Measurements from ENCODE around the gene URI1. TPM values are rescaled to one million over a fixed set of nuclear protein-coding genes. Genes with fewer than 3 reads are reported as not detected.

URI1 gene
- 10 to 100 TPM; 19.3 to 68.3 (median 43.6) TPM for total RNA-seq

GRCh38 chr19:29941828-29942403 is at the start of gene URI1:
URI1 (plus strand) TSS chr19:29942239; CDS start chr19:29942548, 309 bp downstream.
- peak; percentile 39 for DNase-seq

DNA sequence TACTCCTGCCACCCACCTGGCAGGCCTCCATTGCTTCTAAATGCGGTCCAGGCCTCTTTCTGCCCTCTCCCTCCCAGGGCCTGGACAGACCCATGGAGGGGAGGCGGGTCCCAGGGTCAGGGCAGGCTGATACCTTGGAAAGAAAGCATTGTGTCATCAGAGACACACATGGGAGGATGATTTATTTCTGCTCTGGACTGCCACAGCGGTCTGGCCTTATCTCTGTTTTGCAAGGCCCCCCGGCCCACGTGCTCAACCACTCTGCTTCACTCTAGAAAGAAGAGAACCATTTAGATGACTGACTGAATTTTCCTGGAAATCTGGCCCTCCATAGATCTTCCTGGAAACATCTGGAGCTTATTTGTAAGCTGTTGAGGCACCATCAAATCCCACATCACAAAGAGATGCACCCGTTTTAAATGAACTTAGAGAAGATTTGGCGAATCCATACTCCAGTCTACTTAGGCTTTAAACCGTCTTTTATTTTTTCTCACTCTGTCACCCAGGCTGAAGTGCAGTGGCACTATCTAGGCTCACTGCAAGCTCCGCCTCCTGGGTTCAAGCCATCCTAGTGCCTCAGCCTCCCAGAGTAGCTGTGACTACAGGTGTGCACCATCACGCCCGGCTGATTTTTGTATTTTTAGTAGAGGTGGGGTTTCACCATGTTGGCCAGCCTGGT is 48.3 kb upstream of the URI1 start:
- peaks cover 0 to 5% (median 0%) of the 10 kb centered on the region in 4 donors for H3K27me3 ChIP-seq
- H3K4me3 ChIP-seq: no peak overlapping the region
- 69 to 74% methylated on average over 9 to 10 of the region's 11 CpGs for WGBS, 2 donors
- no peak for TF ChIP-seq POLR2A (IDR thresholded peaks at IDR 0.05)
- TF ChIP-seq, protein P1, sequence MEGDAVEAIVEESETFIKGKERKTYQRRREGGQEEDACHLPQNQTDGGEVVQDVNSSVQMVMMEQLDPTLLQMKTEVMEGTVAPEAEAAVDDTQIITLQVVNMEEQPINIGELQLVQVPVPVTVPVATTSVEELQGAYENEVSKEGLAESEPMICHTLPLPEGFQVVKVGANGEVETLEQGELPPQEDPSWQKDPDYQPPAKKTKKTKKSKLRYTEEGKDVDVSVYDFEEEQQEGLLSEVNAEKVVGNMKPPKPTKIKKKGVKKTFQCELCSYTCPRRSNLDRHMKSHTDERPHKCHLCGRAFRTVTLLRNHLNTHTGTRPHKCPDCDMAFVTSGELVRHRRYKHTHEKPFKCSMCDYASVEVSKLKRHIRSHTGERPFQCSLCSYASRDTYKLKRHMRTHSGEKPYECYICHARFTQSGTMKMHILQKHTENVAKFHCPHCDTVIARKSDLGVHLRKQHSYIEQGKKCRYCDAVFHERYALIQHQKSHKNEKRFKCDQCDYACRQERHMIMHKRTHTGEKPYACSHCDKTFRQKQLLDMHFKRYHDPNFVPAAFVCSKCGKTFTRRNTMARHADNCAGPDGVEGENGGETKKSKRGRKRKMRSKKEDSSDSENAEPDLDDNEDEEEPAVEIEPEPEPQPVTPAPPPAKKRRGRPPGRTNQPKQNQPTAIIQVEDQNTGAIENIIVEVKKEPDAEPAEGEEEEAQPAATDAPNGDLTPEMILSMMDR (IDR thresholded peaks at IDR 0.05): no peak
- H3K27ac ChIP-seq: no peak overlapping the region
- intact Hi-C loops (cut with DNase I): no loop called here
- DNase-seq: no peak
- H3K36me3 ChIP-seq: no peaks in the 10 kb centered on the region
- H3K9me3 ChIP-seq: no peaks in the 10 kb centered on the region
- no peaks in the 10 kb centered on the region for H3K4me1 ChIP-seq

More at GRCh38 chr19:29941828-29942403, at the start of gene URI1:
- 0% methylated on average over 27 to 30 of the region's 59 CpGs for WGBS, 2 donors
- intact Hi-C loops (cut with DNase I): no loop called here
- H3K27me3 ChIP-seq: no peaks in the 10 kb centered on the region
- peak within 1 kb of the TSS; percentile 86 to 91 (median 88) for H3K4me3 ChIP-seq
- peak within 1 kb of the TSS; percentile 84 to 93 (median 88) for H3K27ac ChIP-seq
- peaks cover 0 to under 1% (median 0%) of the 10 kb centered on the region in 3 donors for H3K9me3 ChIP-seq
- TF ChIP-seq POLR2A (IDR thresholded peaks at IDR 0.05): peak in 3 of 4 donors; percentile 22 to 64 (median 48)
- TF ChIP-seq, protein P1 (IDR thresholded peaks at IDR 0.05): no peak
- peaks cover 12 to 56% (median 36%) of the 10 kb centered on the region in 3 donors for H3K4me1 ChIP-seq
- no peaks in the 10 kb centered on the region for H3K36me3 ChIP-seq

GRCh38 chr19:29896802-29897201 is 45.2 kb upstream of the URI1 start:
- no peak overlapping the region for H3K4me3 ChIP-seq
- no peak for DNase-seq
- TF ChIP-seq POLR2A (IDR thresholded peaks at IDR 0.05): no peak
- TF ChIP-seq, protein P1 (IDR thresholded peaks at IDR 0.05): no peak
- intact Hi-C loops (cut with DNase I): no loop called here
- H3K27me3 ChIP-seq: peaks cover 0 to 5% (median 0%) of the 10 kb centered on the region in 4 donors
- no peak overlapping the region for H3K27ac ChIP-seq
- 61 to 76% methylated on average over 6 of the region's 6 CpGs for WGBS, 2 donors
- H3K36me3 ChIP-seq: no peaks in the 10 kb centered on the region
- H3K4me1 ChIP-seq: no peaks in the 10 kb centered on the region
- H3K9me3 ChIP-seq: no peaks in the 10 kb centered on the region

GRCh38 chr19:29897466-29897865 is 44.6 kb upstream of the URI1 start:
- H3K36me3 ChIP-seq: no peaks in the 10 kb centered on the region
- WGBS, 2 donors: 56 to 62% methylated on average over 3 of the region's 3 CpGs
- no peaks in the 10 kb centered on the region for H3K9me3 ChIP-seq
- H3K4me1 ChIP-seq: no peaks in the 10 kb centered on the region
- H3K27ac ChIP-seq: no peak overlapping the region
- intact Hi-C loops (cut with DNase I): no loop called here
- TF ChIP-seq, protein P1 (IDR thresholded peaks at IDR 0.05): no peak
- no peak for TF ChIP-seq POLR2A (IDR thresholded peaks at IDR 0.05)
- DNase-seq: no peak
- no peak overlapping the region for H3K4me3 ChIP-seq
- peaks cover 0 to 5% (median 0%) of the 10 kb centered on the region in 4 donors for H3K27me3 ChIP-seq

DNA sequence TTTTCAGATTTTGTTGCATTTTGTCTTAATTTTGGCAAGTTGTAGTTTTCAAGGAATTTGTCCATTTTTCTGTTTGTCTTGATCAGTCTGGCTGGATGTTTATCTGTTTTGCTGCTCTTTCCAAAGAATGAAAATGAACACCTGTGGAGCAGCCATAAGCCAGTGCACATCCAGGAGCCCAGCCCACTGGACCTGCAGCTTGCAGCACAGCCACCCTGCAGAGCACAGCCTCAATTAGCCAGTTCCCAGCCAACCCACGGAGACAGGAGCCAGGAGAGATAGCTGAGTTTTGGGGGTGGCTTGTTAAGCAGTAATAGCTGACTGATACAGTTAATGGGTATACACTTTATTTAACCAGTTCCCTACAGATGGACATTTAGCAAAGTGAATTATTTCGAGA is 38.0 kb upstream of the URI1 start:
- WGBS, 2 donors: 48 to 63% methylated on average over 2 of the region's 2 CpGs
- no peak for DNase-seq
- Histone ChIP-seq H3K4me3 (no peak overlapping the region), H3K27ac (no peak overlapping the region), H3K4me1 (no peaks in the 10 kb centered on the region), H3K9me3 (peaks cover 0 to 6% (median 0%) of the 10 kb centered on the region in 3 donors), H3K36me3 (no peaks in the 10 kb centered on the region), H3K27me3 (peaks cover 0 to 9% (median 0%) of the 10 kb centered on the region in 4 donors)
- TF ChIP-seq, protein P1 (IDR thresholded peaks at IDR 0.05): no peak
- TF ChIP-seq POLR2A (IDR thresholded peaks at IDR 0.05): no peak
- intact Hi-C loops (cut with DNase I): no loop called here
